HepG2 (cell line): ENCODE results near the gene EMC10. TPM values are rescaled to one million over a fixed set of nuclear protein-coding genes. Genes with fewer than 3 reads are reported as not detected.

Experiments used
- ATAC-seq: fragments of 200-7000 bp; cut with Tn5 transposase; 3 replicates; pipeline ENCODE4 v1.9.1; 2020; ENCODE audit warnings: mild to moderate bottlenecking, moderate library complexity
- BruUV-seq: library from RNA; stranded (reverse); fragments of 400-500 nt; replicated peaks from 2 replicates; lab custom pipeline; 2021; lab: Mats Ljungman, UMichigan
- CTCF ChIA-PET: fragments of 300-600 bp; formaldehyde crosslinking; extraction: SDS; loops from one replicate; lab custom pipeline; 2021; ENCODE audit warnings: low total read pairs, inconsistent platforms, low intra/inter-chr PET ratio; lab: Yijun Ruan, JAX
- POLR2A ChIA-PET: fragments of 350-600 bp; sonication (Branson Sonifier 250); formaldehyde crosslinking; loops from one replicate; lab custom pipeline; 2020; ENCODE audit warnings: antibody characterized with exemption, inconsistent platforms; lab: Yijun Ruan, JAX
- DNase-seq: peaks from one replicate; pipeline ENCODE4 v3.0.0-alpha.2; 2015; ENCODE audit warnings: low spot score
- FAIRE-seq: peaks from 3 replicates; lab custom pipeline; 2011; peaks lifted over from hg19 to GRCh38; lab: Jason Lieb, UNC
- H2AFZ ChIP-seq: one replicate; pipeline ENCODE4 v1.6.1; 2011; ENCODE audit warnings: low read length, inconsistent platforms
- H3K27ac ChIP-seq: fragments of 300-600 bp; 3 replicates; pipeline ENCODE4 v1.8.0; 2011; ENCODE audit warnings: mixed run types, mild to moderate bottlenecking, mixed read lengths, low read length, inconsistent platforms; ENCODE audit not compliant: insufficient read depth; ENCODE audit errors: extremely low read length
- H3K27me3 ChIP-seq, 2 experiments: fragments of 200-600 bp in 1 of 2; 2 replicates in 1 of 2; 3 replicates in 1 of 2; pipeline versions ENCODE4 v1.6.0 to v1.8.0; 2011; ENCODE audit warnings: low read length in 2 of 2, mild to moderate bottlenecking in 2 of 2, moderate library complexity in 2 of 2, inconsistent platforms in 1 of 2; ENCODE audit not compliant: insufficient read depth in 2 of 2, control insufficient read depth in 1 of 2
- H3K36me3 ChIP-seq, 2 experiments: fragments of 200-600 bp in 1 of 2; replicated peaks in 1 of 2; 2 replicates in 1 of 2; 3 replicates in 1 of 2; pipeline versions ENCODE4 v1.5.1 to v1.8.0; 2011; ENCODE audit warnings: low read length in 2 of 2, inconsistent platforms in 1 of 2; ENCODE audit not compliant: insufficient read depth in 2 of 2, control insufficient read depth in 1 of 2
- H3K4me1 ChIP-seq: 2 replicates; pipeline ENCODE4 v1.5.1; 2012; ENCODE audit warnings: low read length, inconsistent platforms; ENCODE audit not compliant: insufficient read depth
- H3K4me2 ChIP-seq: 2 replicates; pipeline ENCODE4 v1.6.0; 2011; ENCODE audit warnings: low read depth, low read length, inconsistent platforms
- H3K4me3 ChIP-seq, 3 experiments: fragments of 200-600 bp in 1 of 3; sonication (generic), shearing (Covaris generic) in 1 of 3; replicated peaks in 1 of 3; 2 replicates each; pipeline ENCODE4 v1.5.1; 2011 to 2016; ENCODE audit warnings: low read length in 3 of 3, inconsistent platforms in 2 of 3, low read depth in 2 of 3, mild to moderate bottlenecking in 2 of 3, control low read depth in 1 of 3, mixed read lengths in 1 of 3; ENCODE audit not compliant: insufficient read depth in 1 of 3
- H3K79me2 ChIP-seq: one replicate; pipeline ENCODE4 v1.6.1; 2011; ENCODE audit warnings: low read length, inconsistent platforms; ENCODE audit not compliant: insufficient read depth
- H3K9ac ChIP-seq: 2 replicates; pipeline ENCODE4 v1.6.0; 2011; ENCODE audit warnings: mild to moderate bottlenecking, low read depth, low read length, inconsistent platforms; ENCODE audit not compliant: insufficient read depth
- H3K9me3 ChIP-seq: 2 replicates; pipeline ENCODE4 v1.5.1; 2012; ENCODE audit warnings: mild to moderate bottlenecking, low read length
- H4K20me1 ChIP-seq: 2 replicates; pipeline ENCODE4 v1.6.0; 2011; ENCODE audit warnings: inconsistent platforms, mild to moderate bottlenecking, low read length, moderate library complexity; ENCODE audit not compliant: insufficient read depth
- CEBPB ChIP-seq: IDR thresholded peaks from 2 replicates; pipeline ENCODE4 v1.6.1; 2011; ENCODE audit warnings: low read depth, low read length, improper control_type of control experiment, borderline replicate concordance
- NFKBIZ ChIP-seq: IDR thresholded peaks from 2 replicates; pipeline ENCODE4 v1.6.1; 2018; ENCODE audit warnings: missing genetic modification reagents, missing compliant biosample characterization
- POLR2AphosphoS2 ChIP-seq: IDR thresholded peaks from 2 replicates; pipeline ENCODE4 v1.6.1; 2011; ENCODE audit warnings: low read depth, low read length, improper control_type of control experiment
- RFXAP ChIP-seq: sonication (generic); formaldehyde crosslinking; IDR thresholded peaks from 2 replicates; pipeline ENCODE4 v1.4.0; 2020; ENCODE audit warnings: missing genetic modification reagents, borderline replicate concordance
- SMAD3 ChIP-seq: sonication (generic); formaldehyde crosslinking; IDR thresholded peaks from 2 replicates; pipeline ENCODE4 v1.4.0; 2020; ENCODE audit warnings: missing genetic modification reagents
- ZBTB1 ChIP-seq: sonication (generic); formaldehyde crosslinking; IDR thresholded peaks from 2 replicates; pipeline ENCODE4 v1.4.0; 2020; ENCODE audit warnings: missing genetic modification reagents, borderline replicate concordance
- ZFX ChIP-seq: sonication (generic); formaldehyde crosslinking; IDR thresholded peaks from 2 replicates; pipeline ENCODE4 v1.4.0; 2020; ENCODE audit warnings: mild to moderate bottlenecking, low read depth, missing genetic modification reagents, moderate library complexity
- ZNF329 ChIP-seq: sonication (generic); formaldehyde crosslinking; IDR thresholded peaks from 2 replicates; pipeline ENCODE4 v1.9.0; 2021; ENCODE audit warnings: low read depth, mild to moderate bottlenecking, missing genetic modification reagents
- ZNF331 ChIP-seq: sonication (generic); formaldehyde crosslinking; IDR thresholded peaks from 2 replicates; pipeline ENCODE4 v1.4.0; 2020; ENCODE audit warnings: missing genetic modification reagents
- ZNF446 ChIP-seq: sonication (generic); formaldehyde crosslinking; IDR thresholded peaks from 2 replicates; pipeline ENCODE4 v1.5.0; 2020; ENCODE audit warnings: mild to moderate bottlenecking, missing genetic modification reagents
- ZNF558 ChIP-seq: sonication (generic); formaldehyde crosslinking; IDR thresholded peaks from 2 replicates; pipeline ENCODE4 v1.9.0; 2022; ENCODE audit warnings: mild to moderate bottlenecking, missing genetic modification reagents, borderline replicate concordance
- ZNF672 ChIP-seq: sonication (generic); formaldehyde crosslinking; IDR thresholded peaks from 2 replicates; pipeline ENCODE4 v1.8.1; 2022; ENCODE audit warnings: missing genetic modification reagents
- ZNF782 ChIP-seq: sonication (generic); formaldehyde crosslinking; IDR thresholded peaks from 2 replicates; pipeline ENCODE4 v1.4.0; 2020; ENCODE audit warnings: missing genetic modification reagents, mild to moderate bottlenecking, borderline replicate concordance
- WGBS: methylation state at CpG from one replicate; pipeline ENCODE4 v1.1.6; 2017; ENCODE audit warnings: low lambda C conversion rate; 5-methylcytosine and 5-hydroxymethylcytosine counted together
- in situ Hi-C: cut with HindIII; loops from 2 replicates; pipeline ENCODE4 v1.10.0; 2017; ENCODE audit warnings: low pct_unique_long_range_greater_than_20kb; ENCODE audit not compliant: extremely low pct_ligation_motif_present
- intact Hi-C: fragments of 100-400 bp; cut with micrococcal nuclease; formaldehyde crosslinking; loops from one replicate; pipeline ENCODE4 v1.10.0; 2022; ENCODE audit not compliant: unreplicated experiment
- polyA plus RNA-seq, 8 experiments: library from polyadenylated mRNA; depleted of rRNA in 3 of 8; stranded (reverse) in 7 of 8; unstranded in 1 of 8; fragments of >200 nt; fragmentation: Illumina TruSeq in 4 of 8; extraction: Trizol in 4 of 8; gene quantifications; 2 replicates each; pipeline versions ENCODE4 v1.2.1 to v1.2.3, GENCODE V29; 2011 to 2016; ENCODE audit warnings: low read depth in 4 of 8, missing spikeins in 1 of 8, mixed read lengths in 1 of 8; ENCODE audit not compliant: insufficient read depth in 1 of 8
- total RNA-seq, 5 experiments: library from RNA; depleted of rRNA; stranded (reverse); fragments of >200 nt; fragmentation: Illumina TruSeq; extraction: Trizol; gene quantifications; 2 replicates each; pipeline ENCODE4 v1.2.3, GENCODE V29; 2016; ENCODE audit warnings: low read depth in 1 of 5
- TF ChIP-seq, protein P1 (sequence below): IDR thresholded peaks from 2 replicates; pipeline ENCODE4 v1.6.1; 2016
- TF ChIP-seq, protein P2 (sequence below): sonication (generic); formaldehyde crosslinking; IDR thresholded peaks from 2 replicates; pipeline ENCODE4 v1.8.1; 2023; ENCODE audit warnings: mild to moderate bottlenecking, missing genetic modification reagents

Gene EMC10
- total and polyA plus RNA-seq, 2 of the 13 experiments (the other 11 are each of a cell fraction or from before 2014, with no cell fraction given), result not detected

DNA sequence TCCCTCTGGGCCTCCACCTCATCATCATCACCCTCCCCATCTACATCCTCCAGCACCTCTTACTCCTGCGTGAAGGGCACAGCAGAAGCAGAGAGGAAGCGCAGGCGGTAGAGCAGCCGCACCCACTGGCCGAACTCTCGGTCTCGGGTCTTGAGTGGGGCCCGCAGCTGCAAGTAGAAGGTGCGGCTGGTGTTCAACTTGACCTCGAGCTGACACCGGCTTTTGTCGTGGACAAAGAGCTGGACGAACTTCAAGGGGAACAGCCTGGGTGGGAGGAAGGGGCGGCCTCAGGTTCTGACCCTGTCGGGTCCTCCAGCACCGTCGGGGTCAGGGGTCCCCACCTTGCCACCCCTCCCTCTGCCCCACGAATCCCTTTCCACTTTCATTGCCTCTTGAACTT, 8.7 kb upstream of the EMC10 start:
- WGBS, result 55% methylated on average over 18 of the region's 18 CpGs
- Histone ChIP-seq H3K9me3 (no peaks in the 10 kb centered on the region), H3K4me2 (no peak overlapping the region), H3K27ac (no peak overlapping the region), H3K36me3 (no peaks in the 10 kb centered on the region), H2AFZ (no peak overlapping the region), H3K27me3 (no peaks in the 10 kb centered on the region), H3K4me1 (peaks cover 35% of the 10 kb centered on the region), H3K9ac (no peak overlapping the region), H3K4me3 (no peak overlapping the region), H4K20me1 (no peaks in the 10 kb centered on the region), H3K79me2 (no peaks in the 10 kb centered on the region)
- intact Hi-C loops, result no loop called here
- no peak for FAIRE-seq
- BruUV-seq, result no TSS peak
- CTCF ChIA-PET, result no interaction called here
- ATAC-seq, result no peak
- no peak for TF ChIP-seq ZNF446 (CRISPR knock-in tag)
- no peak for TF ChIP-seq ZNF782 (CRISPR knock-in tag)
- no peak for TF ChIP-seq SMAD3 (CRISPR knock-in tag)
- no peak for TF ChIP-seq ZNF672 (CRISPR knock-in tag)
- no peak for TF ChIP-seq NFKBIZ (CRISPR knock-in tag)
- no peak for TF ChIP-seq ZNF329 (CRISPR knock-in tag)
- no peak for TF ChIP-seq CEBPB
- no peak for TF ChIP-seq POLR2AphosphoS2
- no peak for TF ChIP-seq ZNF558 (CRISPR knock-in tag)
- POLR2A ChIA-PET, result no interaction called here
- in situ Hi-C loops, result loop anchor here (10.0 kb wide), 1 partner anchor 93 kb away; the partner anchor contains the start of gene NR1H2
- no peak for DNase-seq

DNA sequence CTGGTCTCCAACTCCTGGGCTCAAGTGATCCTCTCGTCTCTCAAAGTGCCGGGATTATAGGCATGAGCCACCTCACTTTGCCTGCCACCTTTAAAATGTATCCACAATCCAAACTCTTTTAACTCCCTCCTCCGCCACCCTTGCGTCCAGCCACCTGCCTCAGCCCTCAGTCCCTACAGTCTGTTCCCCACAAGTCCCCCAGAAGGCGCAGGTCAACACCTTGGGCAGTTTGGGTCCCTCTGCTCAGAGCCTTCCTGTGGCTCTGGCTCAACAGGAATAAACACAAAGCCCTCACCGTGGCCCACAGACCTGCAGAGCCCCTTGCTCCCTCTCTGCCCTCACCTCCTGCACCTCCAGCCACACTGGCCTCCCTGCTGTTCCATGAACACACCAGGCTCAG, 7.5 kb upstream of the EMC10 start:
- no TSS peak for BruUV-seq
- H3K27ac ChIP-seq, result no peak overlapping the region
- H3K4me2 ChIP-seq, result no peak overlapping the region
- FAIRE-seq, result no peak
- no peaks in the 10 kb centered on the region for H4K20me1 ChIP-seq
- no peaks in the 10 kb centered on the region for H3K36me3 ChIP-seq
- TF ChIP-seq, protein P1, sequence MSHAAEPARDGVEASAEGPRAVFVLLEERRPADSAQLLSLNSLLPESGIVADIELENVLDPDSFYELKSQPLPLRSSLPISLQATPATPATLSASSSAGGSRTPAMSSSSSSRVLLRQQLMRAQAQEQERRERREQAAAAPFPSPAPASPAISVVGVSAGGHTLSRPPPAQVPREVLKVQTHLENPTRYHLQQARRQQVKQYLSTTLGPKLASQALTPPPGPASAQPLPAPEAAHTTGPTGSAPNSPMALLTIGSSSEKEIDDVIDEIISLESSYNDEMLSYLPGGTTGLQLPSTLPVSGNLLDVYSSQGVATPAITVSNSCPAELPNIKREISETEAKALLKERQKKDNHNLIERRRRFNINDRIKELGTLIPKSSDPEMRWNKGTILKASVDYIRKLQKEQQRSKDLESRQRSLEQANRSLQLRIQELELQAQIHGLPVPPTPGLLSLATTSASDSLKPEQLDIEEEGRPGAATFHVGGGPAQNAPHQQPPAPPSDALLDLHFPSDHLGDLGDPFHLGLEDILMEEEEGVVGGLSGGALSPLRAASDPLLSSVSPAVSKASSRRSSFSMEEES (CRISPR knock-in tag), result no peak
- TF ChIP-seq RFXAP (CRISPR knock-in tag), result no peak
- TF ChIP-seq, protein P2, sequence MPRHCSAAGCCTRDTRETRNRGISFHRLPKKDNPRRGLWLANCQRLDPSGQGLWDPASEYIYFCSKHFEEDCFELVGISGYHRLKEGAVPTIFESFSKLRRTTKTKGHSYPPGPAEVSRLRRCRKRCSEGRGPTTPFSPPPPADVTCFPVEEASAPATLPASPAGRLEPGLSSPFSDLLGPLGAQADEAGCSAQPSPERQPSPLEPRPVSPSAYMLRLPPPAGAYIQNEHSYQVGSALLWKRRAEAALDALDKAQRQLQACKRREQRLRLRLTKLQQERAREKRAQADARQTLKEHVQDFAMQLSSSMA (CRISPR knock-in tag), result no peak
- TF ChIP-seq ZNF331, result no peak
- TF ChIP-seq ZFX, result no peak
- TF ChIP-seq ZBTB1 (CRISPR knock-in tag), result no peak
- ChIA-PET POLR2A (no interaction called here), CTCF (no interaction called here)
- no peaks in the 10 kb centered on the region for H3K79me2 ChIP-seq
- no peak overlapping the region for H2AFZ ChIP-seq
- H3K9me3 ChIP-seq, result no peaks in the 10 kb centered on the region
- WGBS, result 63% methylated on average over 6 of the region's 6 CpGs
- in situ Hi-C loops, result loop anchor here (10.0 kb wide), 1 partner anchor 94 kb away; the partner anchor contains the start of gene NR1H2
- intact Hi-C loops, result no loop called here
- peaks cover 33% of the 10 kb centered on the region for H3K4me1 ChIP-seq
- no peak for ATAC-seq
- no peaks in the 10 kb centered on the region for H3K27me3 ChIP-seq
- no peak overlapping the region for H3K4me3 ChIP-seq
- DNase-seq, result no peak
- H3K9ac ChIP-seq, result no peak overlapping the region
